GM10266 (cell line): Measurements from ENCODE around the gene MAST4.
"Not testable (repeated sequence)": the region's sequence is repeated elsewhere in the genome, so short reads cannot be mapped to it uniquely, and the experiment has no call there.

ENCODE experiments used
- DNase-seq: peaks from one replicate; pipeline ENCODE4 v3.0.0; 2012; ENCODE audit errors: extremely low spot score
- TF ChIP-seq, protein P1 (sequence below): IDR thresholded peaks from 2 replicates; pipeline ENCODE4 v1.5.1; 2012; ENCODE audit warnings: mild to moderate bottlenecking, low read depth; ENCODE audit not compliant: control insufficient read depth, insufficient read depth; ENCODE audit errors: missing control alignments

Gene MAST4

DNA sequence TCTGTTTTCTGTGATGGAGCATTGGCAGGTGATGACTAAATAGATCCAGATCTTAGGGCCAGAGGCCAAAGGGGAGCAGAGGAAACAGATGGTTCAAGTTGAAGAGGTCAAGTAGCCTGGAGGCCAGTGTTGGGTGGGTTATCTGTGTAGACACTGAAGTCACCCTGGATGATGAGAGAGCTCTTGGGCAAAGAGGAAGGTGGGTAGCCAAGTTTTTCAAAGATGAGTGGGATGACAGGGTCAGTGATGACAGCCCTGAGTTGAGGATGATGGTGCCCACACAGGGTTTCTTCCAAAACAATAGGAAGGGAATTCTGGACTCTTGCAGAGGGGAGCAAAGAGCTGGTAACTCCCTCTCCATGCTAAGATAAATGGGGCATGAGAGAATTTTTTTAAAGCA, 523.8 kb downstream of the MAST4 start:
- TF ChIP-seq, protein P1, sequence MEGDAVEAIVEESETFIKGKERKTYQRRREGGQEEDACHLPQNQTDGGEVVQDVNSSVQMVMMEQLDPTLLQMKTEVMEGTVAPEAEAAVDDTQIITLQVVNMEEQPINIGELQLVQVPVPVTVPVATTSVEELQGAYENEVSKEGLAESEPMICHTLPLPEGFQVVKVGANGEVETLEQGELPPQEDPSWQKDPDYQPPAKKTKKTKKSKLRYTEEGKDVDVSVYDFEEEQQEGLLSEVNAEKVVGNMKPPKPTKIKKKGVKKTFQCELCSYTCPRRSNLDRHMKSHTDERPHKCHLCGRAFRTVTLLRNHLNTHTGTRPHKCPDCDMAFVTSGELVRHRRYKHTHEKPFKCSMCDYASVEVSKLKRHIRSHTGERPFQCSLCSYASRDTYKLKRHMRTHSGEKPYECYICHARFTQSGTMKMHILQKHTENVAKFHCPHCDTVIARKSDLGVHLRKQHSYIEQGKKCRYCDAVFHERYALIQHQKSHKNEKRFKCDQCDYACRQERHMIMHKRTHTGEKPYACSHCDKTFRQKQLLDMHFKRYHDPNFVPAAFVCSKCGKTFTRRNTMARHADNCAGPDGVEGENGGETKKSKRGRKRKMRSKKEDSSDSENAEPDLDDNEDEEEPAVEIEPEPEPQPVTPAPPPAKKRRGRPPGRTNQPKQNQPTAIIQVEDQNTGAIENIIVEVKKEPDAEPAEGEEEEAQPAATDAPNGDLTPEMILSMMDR: no peak
- DNase-seq: no peak

DNA sequence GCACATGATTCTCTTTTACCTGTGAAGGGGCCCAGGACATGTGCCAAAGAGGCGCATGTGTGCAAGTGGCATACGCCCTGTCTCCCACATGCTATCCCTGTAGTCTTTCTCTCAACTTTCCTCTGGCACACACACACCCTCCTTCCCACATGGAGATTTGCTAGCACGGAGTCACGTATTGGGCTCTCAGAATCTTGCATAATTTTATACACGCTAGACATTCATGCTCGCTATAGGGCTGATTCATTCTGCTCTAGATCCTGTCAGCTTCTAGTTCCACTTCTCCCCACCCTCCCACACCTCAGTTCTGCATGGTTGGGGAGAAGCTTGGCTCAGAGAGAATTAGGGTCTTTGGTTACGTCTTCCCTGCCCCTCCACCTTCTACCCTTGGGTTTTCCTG, 527.6 kb downstream of the MAST4 start:
- TF ChIP-seq, protein P1: no peak

DNA sequence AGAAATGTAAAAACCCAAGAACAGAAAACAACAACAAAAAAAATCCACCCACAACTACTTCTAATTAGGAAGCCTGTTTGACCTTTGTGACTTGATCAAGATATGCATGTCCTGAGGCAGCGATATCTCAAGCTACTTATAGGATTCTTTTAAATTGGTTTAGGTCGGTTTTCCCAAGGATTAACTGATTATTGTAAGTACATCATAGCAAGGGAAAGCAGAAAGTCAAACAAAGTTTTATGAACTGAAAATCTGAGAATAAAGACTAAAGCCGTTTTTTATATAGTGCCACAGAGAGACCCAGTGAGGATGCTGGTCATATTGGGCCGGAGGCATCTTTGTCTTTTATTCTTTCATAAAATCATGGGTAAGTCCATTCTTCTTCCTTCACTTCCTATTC, 528.4 kb downstream of the MAST4 start:
- DNase-seq: no peak
- TF ChIP-seq, protein P1: no peak

More for the DNA sequence above, 527.6 kb downstream of the MAST4 start:
- no peak for DNase-seq

GRCh38 chr5:67127347-67127895, 531.2 kb downstream of the MAST4 start:
- not testable (repeated sequence) for DNase-seq

GRCh38 chr5:67129768-67130167, 533.6 kb downstream of the MAST4 start:
- TF ChIP-seq, protein P1: no peak
- no peak for DNase-seq

DNA sequence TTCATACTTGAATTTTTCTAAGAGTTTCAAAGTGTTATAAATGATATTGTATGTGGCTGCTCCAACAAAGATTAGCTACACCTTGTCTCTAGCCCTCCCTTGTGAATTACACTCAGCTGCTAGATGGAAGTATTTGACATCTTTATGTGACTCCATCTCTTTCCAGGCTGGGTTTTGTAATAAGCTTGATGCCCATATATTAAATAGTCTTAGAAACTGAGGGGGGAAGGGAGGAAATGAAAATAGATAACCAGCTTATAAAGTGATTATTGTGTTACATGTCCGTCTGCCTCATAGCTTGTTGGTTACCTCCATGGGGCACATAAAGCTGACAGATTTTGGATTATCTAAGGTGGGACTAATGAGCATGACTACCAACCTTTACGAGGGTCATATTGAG, 537.0 kb downstream of the MAST4 start:
- TF ChIP-seq, protein P1: no peak
- no peak for DNase-seq

- TF ChIP-seq, protein P1: no peak
- DNase-seq: no peak
Measured at GRCh38 chr5:67133776-67134175, 537.6 kb downstream of the MAST4 start.
